Effector memory CD8-positive, alpha-beta T cell (primary cell): Measurements from ENCODE around the gene ONECUT1.

ENCODE experiments used
- ATAC-seq: fragments of 150-1000 bp; cut with Tn5 transposase; replicated peaks from 2 replicates; pipeline ENCODE4 v1.10.0; 2021; ENCODE audit warnings: mild to moderate bottlenecking, moderate library complexity
- DNase-seq, 3 experiments: peaks; one replicate each; pipeline ENCODE4 v3.0.0; 2021
- H3K27ac Mint-ChIP-seq, 2 donors: one replicate each; pipeline ENCODE4 v1.8.0; 2022; ENCODE audit warnings: mild to moderate bottlenecking in 2 of 2, mixed read lengths in 2 of 2, moderate library complexity in 2 of 2
- H3K27me3 Mint-ChIP-seq, 2 donors: one replicate each; pipeline ENCODE4 v1.8.0; 2022; ENCODE audit warnings: mixed read lengths in 2 of 2
- H3K36me3 Mint-ChIP-seq: one replicate; pipeline ENCODE4 v1.8.0; 2022; ENCODE audit warnings: mild to moderate bottlenecking, moderate library complexity, mixed read lengths; ENCODE audit not compliant: insufficient read depth
- H3K4me1 Mint-ChIP-seq, 2 donors: one replicate each; pipeline ENCODE4 v1.8.0; 2022; ENCODE audit warnings: low read depth in 2 of 2, mixed read lengths in 2 of 2
- H3K4me3 Mint-ChIP-seq, 2 donors: one replicate each; pipeline ENCODE4 v1.8.0; 2022; ENCODE audit warnings: mild to moderate bottlenecking in 2 of 2, mixed read lengths in 2 of 2, moderate library complexity in 2 of 2
- H3K9me3 Mint-ChIP-seq, 2 donors: one replicate each; pipeline ENCODE4 v1.8.0; 2022; ENCODE audit warnings: mixed read lengths in 2 of 2

Gene ONECUT1

GRCh38 chr15:52709187-52709981, 80.8 kb downstream of the ONECUT1 start:
- Mint-ChIP-seq H3K36me3 (no peaks in the 10 kb centered on the region), H3K9me3 (peaks cover 0 to 3% of the 10 kb centered on the region in 2 donors), H3K4me1 (peaks cover 0 to 1% of the 10 kb centered on the region in 2 donors), H3K4me3 (no peak overlapping the region), H3K27ac (no peak overlapping the region), H3K27me3 (no peaks in the 10 kb centered on the region)
- ATAC-seq: no peak
- DNase-seq: no peak
